ENCODE measurements around the gene PPM1N. TPM values are rescaled to one million over a fixed set of nuclear protein-coding genes. Genes with fewer than 3 reads are reported as not detected.

The PPM1N gene
- total and polyA plus RNA-seq, 4 donors: 0.67 to 2.5 (median 0.88) TPM; not detected in 1

GRCh38 chr19:45505151-45505995 lies 7.1 kb downstream of the PPM1N start:
- H3K9me3 ChIP-seq (ENCODE audit: control insufficient read depth, low read length): no peaks in the 10 kb centered on the region
- DNase-seq (no peak), ATAC-seq (ENCODE audit: low FRiP score) (no peak)
- H3K4me3 ChIP-seq (ENCODE audit: low read length in 2 of 2): no peak overlapping the region
- 73 to 74% methylated on average over 8 of the region's 8 CpGs for WGBS, 2 donors
- no peaks in the 10 kb centered on the region for H3K4me1 ChIP-seq (ENCODE audit: control insufficient read depth in 1 of 2, insufficient read depth in 2 of 2, low read length in 2 of 2)
- no peak overlapping the region for H3K27ac ChIP-seq (ENCODE audit: low read depth in 1 of 2, low read length in 2 of 2)
- H3K27me3 ChIP-seq (ENCODE audit: control insufficient read depth in 1 of 2, insufficient read depth in 2 of 2, low read length in 1 of 2): no peaks in the 10 kb centered on the region
- no peaks in the 10 kb centered on the region for H3K36me3 ChIP-seq (ENCODE audit: control insufficient read depth in 1 of 2, insufficient read depth in 2 of 2, low read length in 1 of 2)
- intact Hi-C loops (cut with DNase I): loop anchor here in 1 of 2 donors (5.0 kb wide), 1 partner anchor 137 kb away; no protein-coding TSS in a partner anchor

DNA sequence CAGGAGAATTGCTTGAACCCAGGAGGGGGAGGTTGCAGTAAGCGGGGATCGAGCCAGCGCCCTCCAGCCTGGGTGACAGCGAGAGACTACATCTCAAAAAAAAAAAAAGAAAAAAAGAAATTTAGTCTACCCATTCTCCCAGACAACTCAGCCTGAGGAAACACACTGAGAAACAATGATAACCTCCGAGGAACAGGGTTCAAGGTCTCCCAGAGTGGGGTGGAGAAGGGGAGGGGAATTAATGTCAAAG lies 7.7 kb downstream of the PPM1N start:
- no peaks in the 10 kb centered on the region for H3K9me3 ChIP-seq (ENCODE audit: control insufficient read depth, low read length)
- no peak for ATAC-seq (ENCODE audit: low FRiP score)
- intact Hi-C loops (cut with DNase I): loop anchor here in 1 of 2 donors (5.0 kb wide), 1 partner anchor 136 kb away; no protein-coding TSS in a partner anchor

DNA sequence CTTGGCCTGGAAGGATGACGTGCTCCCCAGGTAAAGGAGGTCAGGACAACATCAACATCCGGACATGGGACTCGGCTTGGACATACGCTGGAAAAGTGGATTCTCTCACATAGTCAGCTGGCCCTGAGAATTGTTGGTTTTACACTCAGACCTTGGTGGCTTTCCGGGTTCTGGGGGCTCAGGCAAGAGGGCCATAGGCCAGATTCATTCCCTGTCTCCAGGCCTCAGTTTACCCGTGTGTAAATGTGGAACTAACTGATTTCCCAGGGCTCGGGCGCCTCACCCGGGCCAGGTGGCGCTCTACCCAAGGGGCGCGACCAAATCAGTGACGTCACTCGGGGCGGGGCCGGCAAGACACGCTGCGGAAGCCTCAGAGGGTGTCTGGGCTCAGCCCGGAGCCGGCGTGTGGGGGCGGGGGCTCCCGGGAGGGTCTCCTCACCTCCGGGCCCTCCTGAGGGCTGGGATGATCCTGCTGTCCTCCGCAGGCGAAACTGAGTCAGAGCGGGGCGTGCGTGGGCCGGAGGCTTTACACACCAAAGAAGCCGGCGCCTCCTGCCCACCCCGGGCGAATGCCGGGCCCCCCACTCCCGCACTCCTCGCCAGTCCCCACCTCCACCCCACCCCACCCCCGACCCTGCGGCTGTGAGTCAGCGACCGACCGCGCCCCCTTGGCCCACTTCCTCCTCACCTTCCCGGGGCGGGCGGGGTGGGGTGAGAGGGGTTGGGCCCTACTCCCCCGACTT lies 8.2 kb downstream of the PPM1N start:
- WGBS, 2 donors: 1 to 2% methylated on average over 35 to 47 of the region's 47 CpGs
- intact Hi-C loops (cut with DNase I): loop anchor here in 1 of 2 donors (5.0 kb wide), 1 partner anchor 136 kb away; no protein-coding TSS in a partner anchor
- Histone ChIP-seq H3K9me3 (ENCODE audit: control insufficient read depth, low read length) (no peaks in the 10 kb centered on the region), H3K27me3 (ENCODE audit: control insufficient read depth in 1 of 2, insufficient read depth in 2 of 2, low read length in 1 of 2) (no peaks in the 10 kb centered on the region), H3K36me3 (ENCODE audit: control insufficient read depth in 1 of 2, insufficient read depth in 2 of 2, low read length in 1 of 2) (no peaks in the 10 kb centered on the region), H3K4me3 (ENCODE audit: low read length in 2 of 2) (peak overlapping the region; percentile 80 to 99), H3K27ac (ENCODE audit: low read depth in 1 of 2, low read length in 2 of 2) (peak overlapping the region in 1 of 2 donors; percentile 30), H3K4me1 (ENCODE audit: control insufficient read depth in 1 of 2, insufficient read depth in 2 of 2, low read length in 2 of 2) (no peaks in the 10 kb centered on the region)
- DNase-seq (peak; percentile 97 to 99), ATAC-seq (ENCODE audit: low FRiP score) (peak; percentile 90)

More for the DNA sequence above, 7.7 kb downstream of the PPM1N start:
- Histone ChIP-seq H3K4me3 (ENCODE audit: low read length in 2 of 2) (no peak overlapping the region), H3K4me1 (ENCODE audit: control insufficient read depth in 1 of 2, insufficient read depth in 2 of 2, low read length in 2 of 2) (no peaks in the 10 kb centered on the region), H3K36me3 (ENCODE audit: control insufficient read depth in 1 of 2, insufficient read depth in 2 of 2, low read length in 1 of 2) (no peaks in the 10 kb centered on the region), H3K27ac (ENCODE audit: low read depth in 1 of 2, low read length in 2 of 2) (peak overlapping the region in 1 of 2 donors; percentile 7), H3K27me3 (ENCODE audit: control insufficient read depth in 1 of 2, insufficient read depth in 2 of 2, low read length in 1 of 2) (no peaks in the 10 kb centered on the region)
- 68 to 71% methylated on average over 5 of the region's 5 CpGs for WGBS, 2 donors
- DNase-seq: no peak

GRCh38 chr19:45506989-45507871 lies 9.0 kb downstream of the PPM1N start, which contains the start of gene VASP:
Gene VASP (plus strand): TSS chr19:45507479. CDS start chr19:45507772, 293 bp downstream.
- DNase-seq (peak; percentile 92 to 95), ATAC-seq (ENCODE audit: low FRiP score) (peak; percentile 84)
- H3K27ac ChIP-seq (ENCODE audit: low read depth in 1 of 2, low read length in 2 of 2): peak within 1 kb of the TSS; percentile 5 to 76
- H3K36me3 ChIP-seq (ENCODE audit: control insufficient read depth in 1 of 2, insufficient read depth in 2 of 2, low read length in 1 of 2): no peaks in the 10 kb centered on the region
- intact Hi-C loops (cut with DNase I): loop anchor here in 1 of 2 donors (5.0 kb wide), 1 partner anchor 135 kb away; no protein-coding TSS in a partner anchor
- peak within 1 kb of the TSS; percentile 86 to 99 for H3K4me3 ChIP-seq (ENCODE audit: low read length in 2 of 2)
- WGBS, 2 donors: 1% methylated on average over 64 to 65 of the region's 65 CpGs
- no peaks in the 10 kb centered on the region for H3K9me3 ChIP-seq (ENCODE audit: control insufficient read depth, low read length)
- no peaks in the 10 kb centered on the region for H3K4me1 ChIP-seq (ENCODE audit: control insufficient read depth in 1 of 2, insufficient read depth in 2 of 2, low read length in 2 of 2)
- no peaks in the 10 kb centered on the region for H3K27me3 ChIP-seq (ENCODE audit: control insufficient read depth in 1 of 2, insufficient read depth in 2 of 2, low read length in 1 of 2)

GRCh38 chr19:45507872-45508416 lies 9.7 kb downstream of the PPM1N start:
- ATAC-seq (ENCODE audit: low FRiP score) (no peak), DNase-seq (no peak)
- intact Hi-C loops (cut with DNase I): loop anchor here in 1 of 2 donors (5.0 kb wide), 1 partner anchor 134 kb away; no protein-coding TSS in a partner anchor
- H3K9me3 ChIP-seq (ENCODE audit: control insufficient read depth, low read length): no peaks in the 10 kb centered on the region
- peak overlapping the region; percentile 86 to 99 for H3K4me3 ChIP-seq (ENCODE audit: low read length in 2 of 2)
- H3K36me3 ChIP-seq (ENCODE audit: control insufficient read depth in 1 of 2, insufficient read depth in 2 of 2, low read length in 1 of 2): no peaks in the 10 kb centered on the region
- no peaks in the 10 kb centered on the region for H3K4me1 ChIP-seq (ENCODE audit: control insufficient read depth in 1 of 2, insufficient read depth in 2 of 2, low read length in 2 of 2)
- H3K27me3 ChIP-seq (ENCODE audit: control insufficient read depth in 1 of 2, insufficient read depth in 2 of 2, low read length in 1 of 2): no peaks in the 10 kb centered on the region
- 0% methylated on average over 22 of the region's 22 CpGs for WGBS, 2 donors
- H3K27ac ChIP-seq (ENCODE audit: low read depth in 1 of 2, low read length in 2 of 2): peak overlapping the region; percentile 5 to 10

DNA sequence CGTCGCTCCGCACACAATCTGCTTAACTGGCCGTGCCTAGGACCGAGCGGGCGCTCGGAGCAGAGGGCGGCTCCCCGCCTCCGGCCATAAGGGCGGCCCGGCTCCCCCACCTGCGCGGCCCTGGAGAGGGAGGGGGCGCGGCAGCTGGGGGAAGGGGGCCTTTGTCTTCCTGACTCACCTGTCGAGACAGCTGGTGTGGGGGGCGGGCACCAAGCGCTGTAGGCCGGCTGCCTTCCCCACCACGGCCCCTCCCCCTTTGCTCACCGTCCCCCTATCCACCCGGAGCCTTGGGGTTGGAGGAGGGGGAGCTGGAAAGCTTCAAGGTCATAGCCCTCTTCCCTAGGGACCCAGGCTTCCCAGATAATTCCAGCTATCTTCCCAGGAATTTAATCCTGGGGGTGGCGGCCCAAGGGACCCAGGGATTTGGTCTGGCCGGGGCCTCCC lies 10.2 kb downstream of the PPM1N start:
- intact Hi-C loops (cut with DNase I): loop anchor here in 1 of 2 donors (5.0 kb wide), 1 partner anchor 134 kb away; no protein-coding TSS in a partner anchor
- ATAC-seq (ENCODE audit: low FRiP score) (peak; percentile 19), DNase-seq (peak in 1 of 2 donors; percentile 84)
- H3K27ac ChIP-seq (ENCODE audit: low read depth in 1 of 2, low read length in 2 of 2): peak overlapping the region; percentile 81 to 88
- no peaks in the 10 kb centered on the region for H3K36me3 ChIP-seq (ENCODE audit: control insufficient read depth in 1 of 2, insufficient read depth in 2 of 2, low read length in 1 of 2)
- no peaks in the 10 kb centered on the region for H3K9me3 ChIP-seq (ENCODE audit: control insufficient read depth, low read length)
- H3K4me1 ChIP-seq (ENCODE audit: control insufficient read depth in 1 of 2, insufficient read depth in 2 of 2, low read length in 2 of 2): no peaks in the 10 kb centered on the region
- H3K27me3 ChIP-seq (ENCODE audit: control insufficient read depth in 1 of 2, insufficient read depth in 2 of 2, low read length in 1 of 2): no peaks in the 10 kb centered on the region
- peak overlapping the region; percentile 86 to 99 for H3K4me3 ChIP-seq (ENCODE audit: low read length in 2 of 2)
- 0% methylated on average over 25 to 26 of the region's 26 CpGs for WGBS, 2 donors

DNA sequence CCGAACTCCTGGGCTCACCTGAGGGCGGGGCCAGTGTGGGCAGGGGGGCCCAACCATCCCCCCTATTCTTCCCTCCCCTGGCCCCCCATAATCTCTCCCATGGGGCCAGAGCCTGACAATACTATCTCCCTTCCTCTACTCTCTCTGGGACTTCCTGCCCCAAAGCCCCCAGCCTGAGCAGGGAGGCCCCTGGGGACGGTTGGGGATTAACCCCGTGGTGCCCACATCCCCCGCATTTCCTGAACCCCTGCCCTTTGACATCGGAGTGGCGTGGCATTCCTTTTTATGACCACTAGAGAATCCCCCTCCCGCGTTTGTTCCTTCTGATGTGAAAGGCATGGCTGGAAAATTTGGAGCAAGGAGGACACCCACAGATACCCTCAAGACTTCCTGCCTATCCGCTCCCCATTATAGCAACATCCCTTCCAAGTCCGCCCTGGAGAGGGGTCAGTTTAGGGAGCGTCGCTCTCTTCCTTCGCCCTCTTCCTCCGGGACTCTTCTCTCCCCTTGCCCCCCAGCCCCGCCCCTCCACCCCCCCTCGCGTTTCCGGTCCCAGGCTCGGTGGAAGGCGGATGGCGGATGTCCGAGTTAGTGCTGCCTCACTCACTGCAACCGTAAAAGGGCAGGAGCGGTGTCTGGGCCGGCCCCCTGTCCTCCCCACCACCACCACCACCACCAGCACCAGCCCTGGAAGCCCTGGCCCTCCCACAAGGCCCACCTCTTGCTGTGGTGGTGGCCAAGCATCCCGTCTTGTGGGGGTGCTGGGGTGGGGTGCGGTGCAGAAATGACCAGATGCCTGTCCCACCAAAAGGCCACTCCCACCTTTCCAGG lies 10.8 kb downstream of the PPM1N start:
- Histone ChIP-seq H3K4me1 (ENCODE audit: control insufficient read depth in 1 of 2, insufficient read depth in 2 of 2, low read length in 2 of 2) (no peaks in the 10 kb centered on the region), H3K4me3 (ENCODE audit: low read length in 2 of 2) (peak overlapping the region; percentile 86 to 99), H3K27ac (ENCODE audit: low read depth in 1 of 2, low read length in 2 of 2) (peak overlapping the region; percentile 81 to 94), H3K36me3 (ENCODE audit: control insufficient read depth in 1 of 2, insufficient read depth in 2 of 2, low read length in 1 of 2) (no peaks in the 10 kb centered on the region), H3K9me3 (ENCODE audit: control insufficient read depth, low read length) (no peaks in the 10 kb centered on the region), H3K27me3 (ENCODE audit: control insufficient read depth in 1 of 2, insufficient read depth in 2 of 2, low read length in 1 of 2) (no peaks in the 10 kb centered on the region)
- DNase-seq: peak; percentile 92 to 94
- intact Hi-C loops (cut with DNase I): loop anchor here in 1 of 2 donors (5.0 kb wide), 1 partner anchor 133 kb away; no protein-coding TSS in a partner anchor
- WGBS, 2 donors: 1% methylated on average over 27 to 28 of the region's 28 CpGs
- peak; percentile 79 for ATAC-seq (ENCODE audit: low FRiP score)
